Left lung (tissue), 10 donors: ENCODE data around the gene AOAH. TPM values are rescaled to one million over a fixed set of nuclear protein-coding genes. Genes with fewer than 3 reads are reported as not detected.

ENCODE experiments used
- ATAC-seq: fragments of 200-7000 bp; cut with Tn5 transposase; one replicate; pipeline ENCODE4 v1.9.1; 2020; ENCODE audit warnings: moderate library complexity
- DNase-seq, 4 donors: peaks; one replicate each; pipeline ENCODE4 v3.0.0-alpha.2; 2013 to 2020
- H3K27ac ChIP-seq, 2 donors: fragments of 200-600 bp; sonication (generic) in 1 of 2; one replicate each; pipeline versions ENCODE4 v1.5.0 to v1.8.0; 2020 to 2021
- H3K27me3 ChIP-seq, 2 donors: fragments of 200-600 bp; sonication (generic) in 1 of 2; one replicate each; pipeline versions ENCODE4 v1.5.0 to v1.8.0; 2020 to 2021
- H3K36me3 ChIP-seq, 2 donors: fragments of 200-600 bp; sonication (generic) in 1 of 2; one replicate each; pipeline versions ENCODE4 v1.5.0 to v1.8.0; 2020 to 2021
- H3K4me1 ChIP-seq, 2 donors: fragments of 200-600 bp; one replicate each; pipeline ENCODE4 v1.8.0; 2021
- H3K4me3 ChIP-seq, 2 donors: fragments of 200-600 bp; sonication (generic) in 1 of 2; one replicate each; pipeline versions ENCODE4 v1.5.0 to v1.8.0; 2020 to 2021; ENCODE audit warnings: mild to moderate bottlenecking in 1 of 2
- H3K9me3 ChIP-seq, 2 donors: fragments of 200-600 bp; sonication (generic) in 1 of 2; one replicate each; pipeline versions ENCODE4 v1.5.0 to v1.8.0; 2020 to 2021
- intact Hi-C, 2 donors: fragments of 100-400 bp; cut with DNase I; formaldehyde crosslinking; loops; one replicate each; pipeline versions ENCODE4 v1.11.2 to v1.14.2; 2022
- polyA plus RNA-seq, 6 donors: library from polyadenylated mRNA; unstranded; fragments of 120-200 nt; gene quantifications; one replicate each; pipeline ENCODE4 v1.2.1, GENCODE V29; 2013; ENCODE audit not compliant: insufficient read length in 6 of 6
- total RNA-seq, 2 donors: library from RNA; stranded (reverse); fragmentation: NEBNext Ultra II Directional; extraction: Animal tissue kit (Norgen Biotek cat#: 25700); gene quantifications; one replicate each; pipeline ENCODE4 v1.2.1, GENCODE V29; 2021
- TF ChIP-seq, protein P1 (sequence below), 2 donors: fragments of 200-600 bp; sonication (generic) in 1 of 2; IDR thresholded peaks; one replicate each; pipeline versions ENCODE4 v1.5.0 to v1.8.0; 2021; ENCODE audit warnings: antibody characterized with exemption in 2 of 2
- donor health status: DM: no; HTN: yes; CAD: no.
- donor health status: DM: no; HTN: no; CAD: no.

Gene AOAH
- total and polyA plus RNA-seq, 8 donors: 3.9 to 28.2 (median 6.9) TPM

DNA sequence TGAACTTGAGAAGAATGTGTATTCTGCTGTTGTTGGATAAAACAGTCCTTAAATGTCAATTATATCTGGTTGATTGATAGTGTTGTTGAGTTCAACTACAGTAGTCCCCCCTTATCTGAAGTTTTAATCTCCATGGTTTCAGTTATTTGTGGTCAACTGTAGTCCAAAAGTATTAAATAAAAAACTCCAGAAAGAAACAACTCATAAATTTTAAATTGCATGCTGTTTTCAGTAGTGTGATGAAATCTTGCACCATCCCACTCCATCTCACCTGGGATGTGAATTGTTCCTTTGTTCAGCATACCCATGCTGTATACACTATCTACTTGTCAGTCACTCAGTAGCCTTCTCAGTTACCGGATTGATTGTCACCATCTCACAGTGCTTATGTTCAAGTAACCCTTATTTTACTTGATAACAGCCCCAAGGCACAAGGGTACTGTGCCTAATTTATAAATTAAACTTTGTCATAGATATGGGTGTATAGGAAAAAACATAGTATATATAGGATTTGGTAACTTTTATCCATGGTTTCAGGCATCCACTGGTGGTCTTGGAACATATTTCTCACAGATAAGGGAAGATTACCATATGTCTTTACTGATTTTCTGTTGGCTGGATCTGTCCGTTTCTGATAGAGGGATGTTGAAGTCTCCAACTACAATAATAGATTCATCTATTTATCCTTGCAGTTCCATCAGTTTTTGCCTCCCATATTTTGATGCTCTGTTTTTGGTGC, 57.1 kb downstream of the AOAH start:
- Histone ChIP-seq H3K27me3 (no peaks in the 10 kb centered on the region), H3K27ac (no peak overlapping the region), H3K4me3 (no peak overlapping the region), H3K9me3 (no peaks in the 10 kb centered on the region), H3K36me3 (no peaks in the 10 kb centered on the region), H3K4me1 (peaks cover 0 to 3% of the 10 kb centered on the region in 2 donors)
- intact Hi-C loops: no loop called here
- ATAC-seq (no peak), DNase-seq (no peak)
- TF ChIP-seq, protein P1, sequence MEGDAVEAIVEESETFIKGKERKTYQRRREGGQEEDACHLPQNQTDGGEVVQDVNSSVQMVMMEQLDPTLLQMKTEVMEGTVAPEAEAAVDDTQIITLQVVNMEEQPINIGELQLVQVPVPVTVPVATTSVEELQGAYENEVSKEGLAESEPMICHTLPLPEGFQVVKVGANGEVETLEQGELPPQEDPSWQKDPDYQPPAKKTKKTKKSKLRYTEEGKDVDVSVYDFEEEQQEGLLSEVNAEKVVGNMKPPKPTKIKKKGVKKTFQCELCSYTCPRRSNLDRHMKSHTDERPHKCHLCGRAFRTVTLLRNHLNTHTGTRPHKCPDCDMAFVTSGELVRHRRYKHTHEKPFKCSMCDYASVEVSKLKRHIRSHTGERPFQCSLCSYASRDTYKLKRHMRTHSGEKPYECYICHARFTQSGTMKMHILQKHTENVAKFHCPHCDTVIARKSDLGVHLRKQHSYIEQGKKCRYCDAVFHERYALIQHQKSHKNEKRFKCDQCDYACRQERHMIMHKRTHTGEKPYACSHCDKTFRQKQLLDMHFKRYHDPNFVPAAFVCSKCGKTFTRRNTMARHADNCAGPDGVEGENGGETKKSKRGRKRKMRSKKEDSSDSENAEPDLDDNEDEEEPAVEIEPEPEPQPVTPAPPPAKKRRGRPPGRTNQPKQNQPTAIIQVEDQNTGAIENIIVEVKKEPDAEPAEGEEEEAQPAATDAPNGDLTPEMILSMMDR (IDR thresholded peaks at IDR 0.05): no peak

DNA sequence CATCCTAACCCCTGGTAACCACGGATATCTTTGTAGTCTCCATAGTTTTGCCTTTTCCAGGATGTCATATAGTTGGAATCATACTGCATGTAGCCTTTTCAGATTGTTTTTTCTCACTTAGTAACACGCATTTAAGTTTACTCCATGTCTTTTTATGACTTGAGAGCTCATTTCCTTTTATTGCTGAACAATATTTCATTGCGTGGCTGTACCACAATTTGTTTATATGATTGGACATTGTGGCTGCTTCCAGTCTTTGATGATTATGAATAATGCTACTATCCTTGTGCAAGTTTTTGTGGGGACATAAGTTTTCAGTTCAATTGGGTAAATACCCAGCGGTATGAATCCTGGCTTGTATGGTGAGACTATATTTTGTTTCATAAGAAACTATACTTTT, 60.8 kb downstream of the AOAH start:
- Histone ChIP-seq H3K27ac (no peak overlapping the region), H3K27me3 (no peaks in the 10 kb centered on the region), H3K4me3 (no peak overlapping the region), H3K4me1 (peaks cover 0 to 6% of the 10 kb centered on the region in 2 donors), H3K36me3 (no peaks in the 10 kb centered on the region), H3K9me3 (no peaks in the 10 kb centered on the region)
- intact Hi-C loops: no loop called here
- no peak for DNase-seq
- TF ChIP-seq, protein P1 (IDR thresholded peaks at IDR 0.05): no peak
- no peak for ATAC-seq

DNA sequence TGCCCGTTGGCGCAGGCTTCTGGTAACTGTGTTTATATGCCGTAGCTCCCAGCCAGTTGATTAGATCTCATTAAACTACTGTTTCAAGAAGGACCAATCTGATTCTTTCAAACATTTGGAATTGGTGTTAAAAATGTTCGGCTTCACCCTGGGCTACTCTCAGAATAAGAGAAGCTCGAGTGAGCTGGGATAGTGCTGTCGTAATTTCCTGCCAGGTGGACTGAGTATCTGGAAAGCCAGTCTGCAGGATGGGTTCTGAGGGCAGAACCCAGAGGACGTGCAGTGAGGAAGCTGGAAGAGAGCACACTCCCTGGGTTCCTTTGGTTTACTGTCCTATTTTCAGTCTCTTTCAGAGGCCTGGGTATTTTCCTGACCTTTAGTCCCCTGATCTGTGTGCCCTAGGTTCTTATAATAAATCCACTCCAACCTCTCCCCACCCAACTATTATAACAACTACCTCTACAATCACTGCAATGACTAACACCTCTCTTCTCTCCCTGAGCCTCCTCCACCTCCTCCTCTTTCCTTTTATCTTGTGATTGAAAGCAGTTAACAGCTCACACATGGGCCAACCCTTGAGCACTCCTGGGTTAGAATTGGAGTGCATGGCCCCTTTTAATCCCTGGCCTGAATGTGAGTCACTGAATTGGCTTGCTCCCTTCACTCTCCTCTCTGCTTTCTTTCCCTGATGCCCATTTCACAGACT, 63.0 kb downstream of the AOAH start:
- Histone ChIP-seq H3K27me3 (no peaks in the 10 kb centered on the region), H3K9me3 (no peaks in the 10 kb centered on the region), H3K4me1 (peaks cover 0 to 17% of the 10 kb centered on the region in 2 donors), H3K4me3 (no peak overlapping the region), H3K27ac (no peak overlapping the region), H3K36me3 (no peaks in the 10 kb centered on the region)
- TF ChIP-seq, protein P1 (IDR thresholded peaks at IDR 0.05): no peak
- intact Hi-C loops: no loop called here
- DNase-seq (no peak), ATAC-seq (peak; percentile 92)

DNA sequence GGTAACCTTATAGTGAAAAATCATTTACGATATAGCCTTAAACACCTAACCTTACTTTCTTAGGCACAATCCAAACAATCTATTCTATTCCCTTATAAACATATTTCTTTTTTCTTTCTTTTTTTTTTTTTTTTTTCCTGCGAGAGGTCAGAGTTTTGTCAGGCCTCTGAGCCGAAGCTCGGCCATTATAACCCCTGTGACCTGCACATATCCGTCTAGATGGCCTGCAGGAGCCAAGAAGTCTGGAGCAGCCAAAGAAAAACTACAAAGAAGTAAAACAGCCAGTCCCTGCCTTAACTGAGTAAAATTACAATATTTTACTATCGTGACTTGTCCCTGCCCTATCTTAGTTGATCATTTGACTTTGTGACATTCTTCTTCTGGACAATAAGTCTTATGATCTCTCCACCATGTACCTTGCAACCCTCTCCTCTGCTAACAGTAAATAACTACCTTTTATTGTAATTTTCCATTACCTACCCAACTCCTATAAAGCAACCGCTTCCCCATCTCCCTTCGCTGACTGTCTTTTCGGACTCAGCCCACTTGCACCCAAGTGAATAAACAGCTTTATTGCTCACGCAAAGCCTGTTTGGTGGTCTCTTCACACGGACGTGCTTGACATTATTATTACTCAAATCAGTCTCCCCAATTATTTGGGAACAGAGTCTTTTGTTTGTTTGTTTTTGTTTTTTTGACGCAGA, 64.5 kb downstream of the AOAH start:
- intact Hi-C loops: no loop called here
- H3K27ac ChIP-seq: no peak overlapping the region

More for the DNA sequence above, 64.5 kb downstream of the AOAH start:
- TF ChIP-seq, protein P1 (IDR thresholded peaks at IDR 0.05): no peak
- H3K27me3 ChIP-seq: no peaks in the 10 kb centered on the region
- H3K4me1 ChIP-seq: peaks cover 0 to 17% of the 10 kb centered on the region in 2 donors
- H3K36me3 ChIP-seq: no peaks in the 10 kb centered on the region
- no peak for ATAC-seq
- no peak overlapping the region for H3K4me3 ChIP-seq
- no peaks in the 10 kb centered on the region for H3K9me3 ChIP-seq
- no peak for DNase-seq
